ENCODE measurements around the gene SBK3.
"Not testable (repeated sequence)": the region's sequence is repeated elsewhere in the genome, so short reads cannot be mapped to it uniquely, and the experiment has no call there.

The SBK3 gene

GRCh38 chr19:55573929-55574328, 28.6 kb upstream of the SBK3 start:
- DNase-seq (ENCODE audit: low spot score) = not testable (repeated sequence)

GRCh38 chr19:55569477-55569876, 24.1 kb upstream of the SBK3 start:
- not testable (repeated sequence) for DNase-seq (ENCODE audit: low spot score)

GRCh38 chr19:55567708-55568328, 22.5 kb upstream of the SBK3 start:
- DNase-seq (ENCODE audit: low spot score) = no peak

- no peak for DNase-seq (ENCODE audit: low spot score)
Measured at GRCh38 chr19:55566823-55567222, 21.5 kb upstream of the SBK3 start.

- no peak for DNase-seq (ENCODE audit: low spot score)
Measured at GRCh38 chr19:55563261-55563690, 17.9 kb upstream of the SBK3 start.

- DNase-seq (ENCODE audit: low spot score) = no peak
Measured at GRCh38 chr19:55559684-55560083, 14.3 kb upstream of the SBK3 start.

GRCh38 chr19:55554741-55555152, 9.4 kb upstream of the SBK3 start:
- DNase-seq (ENCODE audit: low spot score) = no peak

GRCh38 chr19:55554302-55554701, 9.0 kb upstream of the SBK3 start:
- no peak for DNase-seq (ENCODE audit: low spot score)

GRCh38 chr19:55553217-55554182, 8.2 kb upstream of the SBK3 start:
- DNase-seq (ENCODE audit: low spot score) = no peak

GRCh38 chr19:55552620-55553019, 7.3 kb upstream of the SBK3 start:
- DNase-seq (ENCODE audit: low spot score) = no peak

GRCh38 chr19:55552206-55552605, 6.9 kb upstream of the SBK3 start:
- DNase-seq (ENCODE audit: low spot score) = no peak

- DNase-seq (ENCODE audit: low spot score) = peak; percentile 48
Measured at GRCh38 chr19:55550321-55550650, 4.9 kb upstream of the SBK3 start.

GRCh38 chr19:55549500-55550320, 4.4 kb upstream of the SBK3 start:
- peak; percentile 75 for DNase-seq (ENCODE audit: low spot score)

GRCh38 chr19:55546822-55547614, 1.7 kb upstream of the SBK3 start:
- DNase-seq (ENCODE audit: low spot score) = peak; percentile 67

GRCh38 chr19:55546011-55546410, 668 bp upstream of the SBK3 start:
- DNase-seq (ENCODE audit: low spot score) = no peak

- DNase-seq (ENCODE audit: low spot score) = no peak
Measured at GRCh38 chr19:55544776-55545439, 435 bp downstream of the SBK3 start.

GRCh38 chr19:55544014-55544413, 1.3 kb downstream of the SBK3 start:
- DNase-seq (ENCODE audit: low spot score) = no peak

- DNase-seq (ENCODE audit: low spot score) = no peak
Measured at GRCh38 chr19:55543567-55543966, 1.8 kb downstream of the SBK3 start.

GRCh38 chr19:55542292-55542855, 3.0 kb downstream of the SBK3 start:
- no peak for DNase-seq (ENCODE audit: low spot score)

- no peak for DNase-seq (ENCODE audit: low spot score)
Measured at GRCh38 chr19:55541091-55541490, 4.3 kb downstream of the SBK3 start.

- no peak for DNase-seq (ENCODE audit: low spot score)
Measured at GRCh38 chr19:55540619-55541018, 4.7 kb downstream of the SBK3 start.
